GM23248 (cell line): ENCODE measurements around the gene HOOK1.

Source experiments
- EZH2 ChIP-seq: fragments of 200-600 bp; sonication (generic); IDR thresholded peaks from 2 replicates; pipeline ENCODE4 v1.6.1; 2018; ENCODE audit warnings: antibody characterized with exemption, mild to moderate bottlenecking; ENCODE audit not compliant: insufficient read depth, poor library complexity, severe bottlenecking
- EZH2phosphoT487 ChIP-seq: fragments of 200-600 bp; sonication (generic); IDR thresholded peaks from 2 replicates; pipeline ENCODE4 v1.6.1; 2018; ENCODE audit warnings: antibody characterized with exemption, moderate library complexity, mild to moderate bottlenecking, low read depth; ENCODE audit not compliant: insufficient read depth

DNA sequence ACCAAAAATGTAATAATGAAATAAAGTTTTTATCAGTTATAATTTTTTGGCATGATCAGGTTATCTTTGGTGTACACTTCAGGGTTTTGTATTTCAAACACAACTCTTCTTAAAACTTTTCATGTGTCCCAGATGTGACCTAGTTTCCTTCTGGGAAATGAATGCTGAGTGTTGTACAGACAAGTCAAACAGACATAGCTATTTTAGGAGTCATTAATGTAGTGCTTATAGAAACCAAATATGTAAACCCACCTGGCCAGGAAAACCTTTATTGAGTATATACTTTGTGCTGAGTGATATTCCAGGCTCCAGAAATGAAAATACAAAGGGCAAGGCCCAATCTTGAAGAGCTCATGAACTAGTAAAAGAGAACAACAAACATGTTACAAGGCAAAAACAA lies 25.9 kb upstream of the HOOK1 start:
- no peak for TF ChIP-seq EZH2phosphoT487
- TF ChIP-seq EZH2, result no peak
